Ascending aorta (tissue), 2 donors: Measurements from ENCODE around the gene OCIAD2. TPM values are rescaled to one million over a fixed set of nuclear protein-coding genes. Genes with fewer than 3 reads are reported as not detected.
"Not testable (repeated sequence)": the region's sequence is repeated elsewhere in the genome, so short reads cannot be mapped to it uniquely, and the experiment has no call there.

Experiments used
- DNase-seq, 2 donors: peaks; one replicate each; pipeline ENCODE4 v3.0.0-alpha.2; 2019; ENCODE audit warnings: low spot score in 2 of 2
- H3K27ac ChIP-seq, 2 donors: fragments of 200-600 bp; sonication (generic); one replicate each; pipeline ENCODE4 v1.5.1; 2016 to 2017; ENCODE audit warnings: mild to moderate bottlenecking in 1 of 2
- H3K27me3 ChIP-seq: fragments of 200-600 bp; sonication (generic); one replicate; pipeline ENCODE4 v1.5.1; 2017
- H3K36me3 ChIP-seq, 2 donors: fragments of 200-600 bp; sonication (generic); one replicate each; pipeline ENCODE4 v1.5.1; 2016
- H3K4me1 ChIP-seq, 2 donors: fragments of 200-600 bp; sonication (generic); one replicate each; pipeline ENCODE4 v1.5.1; 2016 to 2017; ENCODE audit warnings: mild to moderate bottlenecking in 1 of 2
- H3K4me3 ChIP-seq, 2 donors: fragments of 200-600 bp; sonication (generic); one replicate each; pipeline ENCODE4 v1.5.1; 2016 to 2017; ENCODE audit warnings: mild to moderate bottlenecking in 1 of 2
- H3K9me3 ChIP-seq, 2 donors: fragments of 200-600 bp; sonication (generic); one replicate each; pipeline ENCODE4 v1.5.1; 2016
- CTCF ChIP-seq, 3 experiments: fragments of 200-600 bp in 2 of 3; fragments of 450-650 bp in 1 of 3; sonication (generic) in 2 of 3; IDR thresholded peaks; one replicate each; pipeline ENCODE4 v1.5.1; 2016 to 2019; ENCODE audit warnings: antibody characterized with exemption in 3 of 3, mild to moderate bottlenecking in 1 of 3, moderate library complexity in 1 of 3
- intact Hi-C: fragments of 100-400 bp; cut with DNase I; formaldehyde crosslinking; loops from one replicate; pipeline ENCODE4 v1.15.1; 2023
- total RNA-seq: library from RNA; depleted of rRNA; stranded (reverse); fragments of >200 nt; gene quantifications from one replicate; pipeline ENCODE4 v1.1.0, GENCODE V29; 2016

Gene OCIAD2
- total RNA-seq, 1 donor from 2014 or later: 1.9 TPM

GRCh38 chr4:48937033-48937432 lies 30.5 kb upstream of the OCIAD2 start:
- no peaks in the 10 kb centered on the region for H3K4me1 ChIP-seq
- intact Hi-C loops: no loop called here
- DNase-seq: no peak
- no peak overlapping the region for H3K27ac ChIP-seq
- no peak for TF ChIP-seq CTCF (IDR thresholded peaks at IDR 0.05)
- no peaks in the 10 kb centered on the region for H3K27me3 ChIP-seq
- peaks cover 0 to 5% of the 10 kb centered on the region in 2 donors for H3K9me3 ChIP-seq
- H3K36me3 ChIP-seq: no peaks in the 10 kb centered on the region
- H3K4me3 ChIP-seq: no peak overlapping the region

- Histone ChIP-seq H3K36me3 (no peaks in the 10 kb centered on the region), H3K4me1 (no peaks in the 10 kb centered on the region), H3K27ac (no peak overlapping the region), H3K27me3 (no peaks in the 10 kb centered on the region), H3K4me3 (no peak overlapping the region), H3K9me3 (no peaks in the 10 kb centered on the region)
- intact Hi-C loops: no loop called here
- DNase-seq: no peak
- TF ChIP-seq CTCF (IDR thresholded peaks at IDR 0.05): no peak
Measured at GRCh38 chr4:48931459-48931858, 24.9 kb upstream of the OCIAD2 start.

- DNase-seq: no peak
- Histone ChIP-seq H3K4me3 (no peak overlapping the region), H3K27me3 (no peaks in the 10 kb centered on the region), H3K27ac (no peak overlapping the region), H3K9me3 (no peaks in the 10 kb centered on the region), H3K36me3 (no peaks in the 10 kb centered on the region), H3K4me1 (no peaks in the 10 kb centered on the region)
- no peak for TF ChIP-seq CTCF (IDR thresholded peaks at IDR 0.05)
- intact Hi-C loops: no loop called here
Measured at GRCh38 chr4:48930654-48931053, 24.1 kb upstream of the OCIAD2 start.

- no peak overlapping the region for H3K4me3 ChIP-seq
- no peaks in the 10 kb centered on the region for H3K27me3 ChIP-seq
- no peak overlapping the region for H3K27ac ChIP-seq
- no peak for DNase-seq
- H3K36me3 ChIP-seq: no peaks in the 10 kb centered on the region
- no peaks in the 10 kb centered on the region for H3K9me3 ChIP-seq
- no peaks in the 10 kb centered on the region for H3K4me1 ChIP-seq
- TF ChIP-seq CTCF (IDR thresholded peaks at IDR 0.05): no peak
- intact Hi-C loops: no loop called here
Measured at GRCh38 chr4:48924416-48924815, 17.8 kb upstream of the OCIAD2 start.

- H3K27me3 ChIP-seq, H3K36me3 ChIP-seq, H3K4me3 ChIP-seq, H3K4me1 ChIP-seq, DNase-seq, H3K27ac ChIP-seq, H3K9me3 ChIP-seq, intact Hi-C loops: not testable (repeated sequence)
Measured at GRCh38 chr4:48923065-48923464, 16.5 kb upstream of the OCIAD2 start.

DNA sequence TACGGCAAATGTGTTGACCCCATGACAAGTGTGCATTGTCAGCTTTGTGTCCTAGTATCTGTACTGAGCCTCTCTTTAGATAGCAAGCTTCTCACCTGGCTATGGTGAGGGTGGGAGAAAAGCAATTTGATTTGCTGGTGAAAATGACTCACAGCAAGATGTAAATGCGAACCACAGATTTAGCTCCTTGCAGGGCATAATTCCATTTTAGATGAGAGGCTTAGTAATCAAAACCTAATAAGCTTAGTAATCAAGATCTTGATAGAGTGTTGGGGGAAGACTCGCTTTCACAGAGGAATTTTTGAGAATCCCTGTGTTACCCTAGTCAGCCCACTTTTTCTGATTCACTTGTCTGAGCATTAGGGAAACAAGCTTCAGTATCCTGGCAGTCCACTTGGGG lies 7.7 kb upstream of the OCIAD2 start:
- no peak for DNase-seq
- Histone ChIP-seq H3K4me1 (no peaks in the 10 kb centered on the region), H3K36me3 (no peaks in the 10 kb centered on the region), H3K9me3 (no peaks in the 10 kb centered on the region), H3K27ac (no peak overlapping the region), H3K27me3 (no peaks in the 10 kb centered on the region), H3K4me3 (no peak overlapping the region)
- TF ChIP-seq CTCF (IDR thresholded peaks at IDR 0.05): no peak
- intact Hi-C loops: no loop called here
